Measurements from ENCODE around the gene TAF6. TPM values are rescaled to one million over a fixed set of nuclear protein-coding genes. Genes with fewer than 3 reads are reported as not detected.
A peak's percentile ranks its signal among the peaks of the same experiment; 100 is the strongest.

TAF6 gene
- total and polyA plus RNA-seq, 2 of the 4 experiments (the other 2 are of a cell fraction), result 11.3 to 55.3 TPM

- H3K18ac ChIP-seq (ENCODE audit: low read depth, low read length), result no peak overlapping the region
- no peak overlapping the region for H3K14ac ChIP-seq (replicated peaks; ENCODE audit: low read depth, low read length)
- dilution Hi-C loops (cut with HindIII; ENCODE audit: low sequenced_read_pairs, unreplicated experiment) (no loop called here), intact Hi-C loops (cut with micrococcal nuclease) (no loop called here), in situ Hi-C loops (cut with MboI; ENCODE audit: low sequenced_read_pairs) (no loop called here)
- H4K5ac ChIP-seq (ENCODE audit: low read depth, low read length), result no peak overlapping the region
- H2AK5ac ChIP-seq (ENCODE audit: low read depth, low read length), result no peak overlapping the region
- CTCF ChIA-PET, result no interaction called here
- no peak overlapping the region for H3K27ac ChIP-seq (ENCODE audit: insufficient read depth, low read length)
- peak overlapping the region; percentile 49 for H2AFZ ChIP-seq (replicated peaks; ENCODE audit: low read length, poor library complexity)
- no peak overlapping the region for H4K8ac ChIP-seq (ENCODE audit: low read depth in 2 of 2, low read length in 2 of 2)
- DNase-seq (no peak), ATAC-seq (ENCODE audit: low read depth) (no peak)
- H3K9me3 ChIP-seq (ENCODE audit: control insufficient read depth, insufficient read depth, low read length), result no peaks in the 10 kb centered on the region
- H3K4ac ChIP-seq (ENCODE audit: low read depth, low read length), result no peak overlapping the region
- H4K91ac ChIP-seq (ENCODE audit: insufficient read depth, low read depth, low read length), result no peak overlapping the region
- peak overlapping the region; percentile 42 for H2AK9ac ChIP-seq (replicated peaks; ENCODE audit: low read depth, low read length, poor library complexity)
- H3K9me1 ChIP-seq (ENCODE audit: insufficient read depth, low read length), result peaks cover 6% of the 10 kb centered on the region; the same call in 1 of the 2 replicates
- BruUV-seq (replicated peaks), result no TSS peak
- POLR2A ChIA-PET (ENCODE audit: unreplicated experiment), result no interaction called here
- no peak overlapping the region for H3K56ac ChIP-seq (ENCODE audit: extremely low read depth, insufficient read depth, low read length)
- H3K27me3 ChIP-seq (ENCODE audit: control insufficient read depth, insufficient read depth, low read length), result no peaks in the 10 kb centered on the region
- H2BK20ac ChIP-seq (ENCODE audit: low read depth, low read length), result no peak overlapping the region
- H3K23ac ChIP-seq (ENCODE audit: low read depth, low read length), result no peak overlapping the region
- TF ChIP-seq BHLHE40 (IDR thresholded peaks at IDR 0.05; ENCODE audit: low read depth, low read length), result no peak
- no peak for TF ChIP-seq FOS (IDR thresholded peaks at IDR 0.05; ENCODE audit: low read depth, low read length)
- TF ChIP-seq RAD21 (IDR thresholded peaks at IDR 0.05; ENCODE audit: low read length), result no peak
- no peak for TF ChIP-seq CHD1 (IDR thresholded peaks at IDR 0.05; ENCODE audit: low read depth, low read length)
- no peak overlapping the region for H3K4me2 ChIP-seq (ENCODE audit: low read depth, low read length)
- WGBS, 2 experiments (ENCODE audit: extremely low coverage in 2 of 2, insufficient read length in 1 of 2), result no CpG with 5 or more reads among the region's 6 CpGs
- H2BK15ac ChIP-seq (ENCODE audit: low read depth, low read length), result no peak overlapping the region
- peaks cover 0 to 16% of the 10 kb centered on the region in 2 experiments; a peak in 1 of 4 replicates for H3K79me1 ChIP-seq (ENCODE audit: low read depth in 1 of 2, low read length in 2 of 2)
- H3K9ac ChIP-seq (ENCODE audit: low read depth, low read length), result no peak overlapping the region
- H3K36me3 ChIP-seq (ENCODE audit: control insufficient read depth, insufficient read depth, low read length), result no peaks in the 10 kb centered on the region
- no peaks in the 10 kb centered on the region for H4K20me1 ChIP-seq (ENCODE audit: insufficient read depth, low read length)
- no peak overlapping the region for H3K4me3 ChIP-seq (ENCODE audit: insufficient read depth, low read depth, low read length)
- 0 out of 2 replicates have a peak, but pooled peaks cover under 1% of the 10 kb centered on the region for H3K4me1 ChIP-seq (ENCODE audit: control insufficient read depth, insufficient read depth, low read length)
- H2BK120ac ChIP-seq (ENCODE audit: low read depth, low read length), result no peak overlapping the region
- H2BK5ac ChIP-seq (ENCODE audit: low read depth, low read length, poor library complexity, severe bottlenecking), result no peak overlapping the region
Observed at GRCh38 chr7:100163006-100163531, 43.9 kb upstream of the TAF6 start.
